IMR-90 (cell line): ENCODE measurements around the gene BCKDK. TPM values are rescaled to one million over a fixed set of nuclear protein-coding genes. Genes with fewer than 3 reads are reported as not detected.
A peak's percentile ranks its signal among the peaks of the same experiment; 100 is the strongest.

Experiments used
- ATAC-seq: fragments of 200-7000 bp; cut with Tn5 transposase; 2 replicates; pipeline ENCODE4 v1.9.1; 2020; ENCODE audit warnings: low read depth, mild to moderate bottlenecking, moderate library complexity
- BruUV-seq: library from RNA; stranded (reverse); fragments of 400-500 nt; replicated peaks from 2 replicates; lab custom pipeline; 2021; lab: Mats Ljungman, UMichigan
- CTCF ChIA-PET: fragments of 300-600 bp; formaldehyde crosslinking; extraction: SDS; loops from one replicate; lab custom pipeline; 2021; ENCODE audit warnings: antibody characterized with exemption; lab: Yijun Ruan, JAX
- POLR2A ChIA-PET: fragments of 300-600 bp; sonication (Branson Sonifier 250); formaldehyde crosslinking; loops from one replicate; lab custom pipeline; 2022; ENCODE audit warnings: antibody characterized with exemption; ENCODE audit not compliant: unreplicated experiment; lab: Charles Lee
- DNase-seq: peaks from one replicate; pipeline ENCODE4 v3.0.0; 2013
- H2AFZ ChIP-seq: replicated peaks from 2 replicates; pipeline ENCODE3; 2013; ENCODE audit warnings: low read length, mild to moderate bottlenecking; ENCODE audit not compliant: poor library complexity
- H2AK5ac ChIP-seq: 2 replicates; pipeline ENCODE4 v1.6.1; 2013; ENCODE audit warnings: low read depth, low read length, inconsistent platforms
- H2AK9ac ChIP-seq: replicated peaks from 2 replicates; pipeline ENCODE3; 2013; ENCODE audit warnings: mild to moderate bottlenecking, low read depth, low read length, moderate library complexity; ENCODE audit not compliant: poor library complexity
- H2BK120ac ChIP-seq: 2 replicates; pipeline ENCODE4 v1.6.1; 2013; ENCODE audit warnings: low read depth, low read length, inconsistent platforms
- H2BK15ac ChIP-seq: 3 replicates; pipeline ENCODE4 v1.6.1; 2013; ENCODE audit warnings: low read depth, low read length, inconsistent platforms
- H2BK20ac ChIP-seq: 2 replicates; pipeline ENCODE4 v1.6.1; 2013; ENCODE audit warnings: low read depth, mild to moderate bottlenecking, inconsistent platforms, low read length, moderate library complexity
- H2BK5ac ChIP-seq: 2 replicates; pipeline ENCODE4 v1.6.1; 2013; ENCODE audit warnings: mild to moderate bottlenecking, low read depth, low read length, inconsistent platforms; ENCODE audit not compliant: poor library complexity, severe bottlenecking
- H3K14ac ChIP-seq: replicated peaks from 2 replicates; pipeline ENCODE4 v1.6.1; 2013; ENCODE audit warnings: low read depth, low read length, inconsistent platforms
- H3K18ac ChIP-seq: 2 replicates; pipeline ENCODE4 v1.6.1; 2013; ENCODE audit warnings: low read depth, low read length, control low read depth
- H3K23ac ChIP-seq: 2 replicates; pipeline ENCODE4 v1.6.1; 2013; ENCODE audit warnings: low read depth, low read length, inconsistent platforms
- H3K27ac ChIP-seq: 2 replicates; pipeline ENCODE4 v1.5.1; 2013; ENCODE audit warnings: mild to moderate bottlenecking, control low read depth, low read length; ENCODE audit not compliant: insufficient read depth
- H3K27me3 ChIP-seq: 2 replicates; pipeline ENCODE4 v1.6.1; 2013; ENCODE audit warnings: low read length; ENCODE audit not compliant: control insufficient read depth, insufficient read depth
- H3K36me3 ChIP-seq: 2 replicates; pipeline ENCODE4 v1.6.1; 2013; ENCODE audit warnings: low read length, mixed read lengths; ENCODE audit not compliant: control insufficient read depth, insufficient read depth
- H3K4ac ChIP-seq: 2 replicates; pipeline ENCODE4 v1.6.1; 2013; ENCODE audit warnings: low read depth, low read length, inconsistent platforms
- H3K4me1 ChIP-seq: 2 replicates; pipeline ENCODE4 v1.6.1; 2013; ENCODE audit warnings: low read length, mixed read lengths; ENCODE audit not compliant: control insufficient read depth, insufficient read depth
- H3K4me2 ChIP-seq: 2 replicates; pipeline ENCODE4 v1.6.1; 2013; ENCODE audit warnings: low read depth, mild to moderate bottlenecking, control low read depth, low read length, moderate library complexity
- H3K4me3 ChIP-seq: 2 replicates; pipeline ENCODE4 v1.5.1; 2013; ENCODE audit warnings: low read depth, mild to moderate bottlenecking, control low read depth, low read length, moderate library complexity; ENCODE audit not compliant: insufficient read depth
- H3K56ac ChIP-seq: 2 replicates; pipeline ENCODE4 v1.6.1; 2013; ENCODE audit warnings: low read length, inconsistent platforms; ENCODE audit not compliant: insufficient read depth; ENCODE audit errors: extremely low read depth
- H3K79me1 ChIP-seq, 2 experiments: 2 replicates each; pipeline ENCODE4 v1.6.1; 2013; ENCODE audit warnings: low read length in 2 of 2, inconsistent platforms in 1 of 2, low read depth in 1 of 2
- H3K9ac ChIP-seq: 2 replicates; pipeline ENCODE4 v1.6.1; 2013; ENCODE audit warnings: low read depth, low read length, control low read depth
- H3K9me1 ChIP-seq: 2 replicates; pipeline ENCODE4 v1.6.1; 2013; ENCODE audit warnings: low read length, inconsistent platforms; ENCODE audit not compliant: insufficient read depth
- H3K9me3 ChIP-seq: 2 replicates; pipeline ENCODE4 v1.6.1; 2013; ENCODE audit warnings: low read length; ENCODE audit not compliant: control insufficient read depth, insufficient read depth
- H4K20me1 ChIP-seq: 2 replicates; pipeline ENCODE4 v1.6.1; 2013; ENCODE audit warnings: low read length, inconsistent platforms; ENCODE audit not compliant: insufficient read depth
- H4K5ac ChIP-seq: 2 replicates; pipeline ENCODE4 v1.6.1; 2013; ENCODE audit warnings: mild to moderate bottlenecking, low read depth, low read length, control low read depth
- H4K8ac ChIP-seq, 2 experiments: 2 replicates each; pipeline ENCODE4 v1.6.1; 2013; ENCODE audit warnings: low read depth in 2 of 2, low read length in 2 of 2, control low read depth in 1 of 2, inconsistent platforms in 1 of 2
- H4K91ac ChIP-seq: 2 replicates; pipeline ENCODE4 v1.6.1; 2013; ENCODE audit warnings: low read depth, low read length, inconsistent platforms; ENCODE audit not compliant: insufficient read depth
- BHLHE40 ChIP-seq: fragments of 150-350 bp; IDR thresholded peaks from 2 replicates; pipeline ENCODE4 v1.6.1; 2016; ENCODE audit warnings: mild to moderate bottlenecking, low read depth, low read length
- FOS ChIP-seq: fragments of 150-350 bp; IDR thresholded peaks from 2 replicates; pipeline ENCODE4 v1.6.1; 2016; ENCODE audit warnings: low read depth, low read length
- MAZ ChIP-seq: IDR thresholded peaks from 2 replicates; pipeline ENCODE4 v1.6.1; 2012; ENCODE audit warnings: low read depth, mild to moderate bottlenecking, low read length, improper control_type of control experiment, moderate library complexity, borderline replicate concordance
- MXI1 ChIP-seq: IDR thresholded peaks from 2 replicates; pipeline ENCODE4 v1.6.1; 2012; ENCODE audit warnings: low read depth, mild to moderate bottlenecking, low read length, moderate library complexity, borderline replicate concordance
- POLR2A ChIP-seq: IDR thresholded peaks from 2 replicates; pipeline ENCODE4 v1.6.1; 2012; ENCODE audit warnings: mild to moderate bottlenecking, low read depth, low read length
- RAD21 ChIP-seq: IDR thresholded peaks from 2 replicates; pipeline ENCODE4 v1.6.1; 2012; ENCODE audit warnings: low read length, improper control_type of control experiment
- RCOR1 ChIP-seq: IDR thresholded peaks from 2 replicates; pipeline ENCODE4 v1.6.1; 2012; ENCODE audit warnings: mild to moderate bottlenecking, low read length, improper control_type of control experiment; ENCODE audit not compliant: insufficient replicate concordance
- SMC3 ChIP-seq: fragments of 150-350 bp; IDR thresholded peaks from 2 replicates; pipeline ENCODE4 v1.6.1; 2016; ENCODE audit warnings: low read depth, mild to moderate bottlenecking, antibody characterized with exemption, low read length, moderate library complexity
- WGBS, 2 experiments: methylation state at CpG; one replicate each; pipeline versions ENCODE4 v1.1.5 to v1.1.7; 2013; ENCODE audit warnings: missing lambda C conversion rate in 2 of 2; ENCODE audit not compliant: insufficient read length in 1 of 2; ENCODE audit errors: extremely low coverage in 2 of 2; 5-methylcytosine and 5-hydroxymethylcytosine counted together
- dilution Hi-C: fragments of 300-500 bp; cut with HindIII; formaldehyde crosslinking; loops from one replicate; pipeline ENCODE4 v1.14.3; 2018; ENCODE audit warnings: low sequenced_read_pairs; ENCODE audit not compliant: unreplicated experiment
- in situ Hi-C: fragments of 300-500 bp; cut with MboI; formaldehyde crosslinking; loops from 3 replicates; pipeline ENCODE4 v1.14.3; 2019; ENCODE audit warnings: low sequenced_read_pairs, inconsistent platforms, mixed read lengths
- intact Hi-C: fragments of 100-400 bp; cut with micrococcal nuclease; formaldehyde crosslinking; loops from 2 replicates; pipeline ENCODE4 v1.10.0; 2022
- polyA plus RNA-seq, 3 experiments: library from polyadenylated mRNA; depleted of rRNA; stranded (reverse); fragments of >200 nt; gene quantifications; 2 replicates each; pipeline ENCODE4 v1.2.3, GENCODE V29; 2012; ENCODE audit warnings: low replicate concordance in 1 of 3
- total RNA-seq: library from RNA; depleted of rRNA; stranded (reverse); fragments of >200 nt; gene quantifications from 2 replicates; pipeline ENCODE4 v1.2.3, GENCODE V29; 2012
- TF ChIP-seq, protein P1 (sequence below): fragments of 150-350 bp; IDR thresholded peaks from 2 replicates; pipeline ENCODE4 v1.6.1; 2016; ENCODE audit warnings: low read depth, mild to moderate bottlenecking, low read length, moderate library complexity, borderline replicate concordance
- TF ChIP-seq, protein P2 (sequence below): conservative IDR thresholded peaks from 2 replicates; pipeline ENCODE4 v1.5.1; 2012; ENCODE audit warnings: mild to moderate bottlenecking, low read depth, low read length, improper control_type of control experiment
- TF ChIP-seq, protein P3 (sequence below): fragments of 150-350 bp; IDR thresholded peaks from 2 replicates; pipeline ENCODE4 v1.6.1; 2017; ENCODE audit warnings: mild to moderate bottlenecking, antibody characterized with exemption, low read length, low read depth

The BCKDK gene
- total and polyA plus RNA-seq, 2 of the 4 experiments (the other 2 are of a cell fraction) = 26.0 to 79.3 TPM

DNA sequence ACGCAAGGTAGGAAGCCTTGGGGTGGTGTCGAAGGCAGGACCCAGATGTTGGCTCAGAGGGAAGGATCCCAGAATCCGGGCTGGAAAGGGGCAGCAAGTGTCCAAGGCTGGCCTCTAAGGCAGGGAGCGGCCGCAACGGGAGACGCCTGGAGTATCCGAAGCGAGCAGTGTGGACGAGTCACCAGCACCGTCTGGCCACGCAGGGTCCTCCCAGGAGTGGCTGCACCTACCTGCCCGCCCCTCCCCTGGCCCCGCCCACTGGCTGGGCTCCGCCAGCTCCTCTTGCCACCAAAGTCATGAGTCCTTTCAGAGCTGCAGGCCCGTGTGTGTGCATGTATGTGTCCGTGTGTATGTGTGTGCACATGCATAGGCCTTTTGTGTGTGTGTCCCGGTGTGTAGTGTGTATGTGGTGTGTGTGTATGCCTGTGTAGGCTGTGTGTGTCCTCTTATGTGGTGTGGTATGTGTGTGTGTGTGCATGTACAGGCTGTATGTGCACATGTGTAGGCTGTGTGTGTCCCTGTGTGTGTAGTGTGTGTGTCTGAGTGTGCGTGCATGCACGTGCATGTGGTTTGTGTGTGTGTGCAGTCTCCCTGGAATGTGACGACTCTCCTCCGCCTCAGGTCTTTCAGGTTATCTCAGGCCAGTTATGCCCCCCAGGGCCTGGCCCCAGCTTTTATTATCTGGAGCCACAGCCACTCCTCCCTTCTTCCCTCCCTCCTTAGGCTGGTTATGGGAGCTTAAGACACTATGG is 27.5 kb downstream of the BCKDK start, which contains the start of gene PRSS8 (continued):
- no peak for TF ChIP-seq FOS

DNA sequence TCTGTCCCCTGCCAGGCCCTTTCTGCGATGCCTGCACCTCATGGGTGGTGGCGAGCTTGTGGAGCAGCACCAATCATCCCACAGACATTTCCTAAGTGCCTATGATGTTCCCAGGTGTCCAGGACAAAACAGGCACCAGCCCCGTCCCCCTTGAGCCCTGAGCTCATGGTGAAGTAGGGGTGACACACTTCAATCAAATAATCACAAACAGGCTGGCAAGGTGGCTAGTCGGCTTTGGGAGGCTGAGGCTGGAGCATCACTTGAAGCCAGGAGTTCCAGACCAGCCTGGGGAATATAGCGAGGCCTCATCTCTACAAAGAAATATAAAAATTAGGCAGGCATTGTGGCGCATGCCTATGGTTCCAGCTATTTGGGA is 28.1 kb downstream of the BCKDK start:
- ATAC-seq = no peak
- H3K4me2 ChIP-seq = no peak overlapping the region
- H3K4me3 ChIP-seq = no peak overlapping the region
- peaks cover 11% of the 10 kb centered on the region for H3K9me1 ChIP-seq
- H3K23ac ChIP-seq = no peak overlapping the region
- no peak overlapping the region for H2BK20ac ChIP-seq
- peak overlapping the region; percentile 6 for H2AFZ ChIP-seq
- H4K91ac ChIP-seq = no peak overlapping the region
- ChIA-PET POLR2A (no interaction called here), CTCF (no interaction called here)
- no peak overlapping the region for H3K4ac ChIP-seq
- no peak overlapping the region for H3K14ac ChIP-seq
- TF ChIP-seq POLR2A (no peak), SMC3 (no peak), BHLHE40 (no peak), MAZ (no peak), FOS (no peak), MXI1 (no peak), RAD21 (no peak), RCOR1 (no peak)
- TF ChIP-seq, protein P1, sequence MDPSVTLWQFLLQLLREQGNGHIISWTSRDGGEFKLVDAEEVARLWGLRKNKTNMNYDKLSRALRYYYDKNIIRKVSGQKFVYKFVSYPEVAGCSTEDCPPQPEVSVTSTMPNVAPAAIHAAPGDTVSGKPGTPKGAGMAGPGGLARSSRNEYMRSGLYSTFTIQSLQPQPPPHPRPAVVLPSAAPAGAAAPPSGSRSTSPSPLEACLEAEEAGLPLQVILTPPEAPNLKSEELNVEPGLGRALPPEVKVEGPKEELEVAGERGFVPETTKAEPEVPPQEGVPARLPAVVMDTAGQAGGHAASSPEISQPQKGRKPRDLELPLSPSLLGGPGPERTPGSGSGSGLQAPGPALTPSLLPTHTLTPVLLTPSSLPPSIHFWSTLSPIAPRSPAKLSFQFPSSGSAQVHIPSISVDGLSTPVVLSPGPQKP = no peak
- TF ChIP-seq, protein P2, sequence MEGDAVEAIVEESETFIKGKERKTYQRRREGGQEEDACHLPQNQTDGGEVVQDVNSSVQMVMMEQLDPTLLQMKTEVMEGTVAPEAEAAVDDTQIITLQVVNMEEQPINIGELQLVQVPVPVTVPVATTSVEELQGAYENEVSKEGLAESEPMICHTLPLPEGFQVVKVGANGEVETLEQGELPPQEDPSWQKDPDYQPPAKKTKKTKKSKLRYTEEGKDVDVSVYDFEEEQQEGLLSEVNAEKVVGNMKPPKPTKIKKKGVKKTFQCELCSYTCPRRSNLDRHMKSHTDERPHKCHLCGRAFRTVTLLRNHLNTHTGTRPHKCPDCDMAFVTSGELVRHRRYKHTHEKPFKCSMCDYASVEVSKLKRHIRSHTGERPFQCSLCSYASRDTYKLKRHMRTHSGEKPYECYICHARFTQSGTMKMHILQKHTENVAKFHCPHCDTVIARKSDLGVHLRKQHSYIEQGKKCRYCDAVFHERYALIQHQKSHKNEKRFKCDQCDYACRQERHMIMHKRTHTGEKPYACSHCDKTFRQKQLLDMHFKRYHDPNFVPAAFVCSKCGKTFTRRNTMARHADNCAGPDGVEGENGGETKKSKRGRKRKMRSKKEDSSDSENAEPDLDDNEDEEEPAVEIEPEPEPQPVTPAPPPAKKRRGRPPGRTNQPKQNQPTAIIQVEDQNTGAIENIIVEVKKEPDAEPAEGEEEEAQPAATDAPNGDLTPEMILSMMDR = no peak
- TF ChIP-seq, protein P3, sequence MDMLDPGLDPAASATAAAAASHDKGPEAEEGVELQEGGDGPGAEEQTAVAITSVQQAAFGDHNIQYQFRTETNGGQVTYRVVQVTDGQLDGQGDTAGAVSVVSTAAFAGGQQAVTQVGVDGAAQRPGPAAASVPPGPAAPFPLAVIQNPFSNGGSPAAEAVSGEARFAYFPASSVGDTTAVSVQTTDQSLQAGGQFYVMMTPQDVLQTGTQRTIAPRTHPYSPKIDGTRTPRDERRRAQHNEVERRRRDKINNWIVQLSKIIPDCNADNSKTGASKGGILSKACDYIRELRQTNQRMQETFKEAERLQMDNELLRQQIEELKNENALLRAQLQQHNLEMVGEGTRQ = no peak
- H3K9me3 ChIP-seq = no peaks in the 10 kb centered on the region
- H3K4me1 ChIP-seq = peaks cover 14% of the 10 kb centered on the region
- no CpG with 5 or more reads among the region's 6 CpGs for WGBS, 2 experiments
- no peak overlapping the region for H4K8ac ChIP-seq
- H3K27me3 ChIP-seq = no peaks in the 10 kb centered on the region; the same call in 1 of the 2 replicates
- no peak overlapping the region for H2BK15ac ChIP-seq
- H3K18ac ChIP-seq = no peak overlapping the region
- BruUV-seq = no TSS peak
- no peak for DNase-seq
- peaks cover 0 to 7% of the 10 kb centered on the region in 2 experiments; a peak in 1 of 4 replicates for H3K79me1 ChIP-seq
- no peak overlapping the region for H4K5ac ChIP-seq
- intact Hi-C loops = no loop called here
- H2AK9ac ChIP-seq = no peak overlapping the region
- no peaks in the 10 kb centered on the region for H4K20me1 ChIP-seq
- H3K56ac ChIP-seq = no peak overlapping the region
- dilution Hi-C loops = no loop called here
- no peak overlapping the region for H2BK120ac ChIP-seq
- H3K27ac ChIP-seq = no peak overlapping the region
- H3K9ac ChIP-seq = no peak overlapping the region
- in situ Hi-C loops = no loop called here
- no peak overlapping the region for H2AK5ac ChIP-seq
- H2BK5ac ChIP-seq = no peak overlapping the region
- H3K36me3 ChIP-seq = peaks cover 5% of the 10 kb centered on the region
